Trophoblast cell (in vitro differentiated cells and primary cell): ENCODE measurements around the gene SLC30A10.

Experiments used
- DNase-seq, 2 donors: peaks; one replicate each; pipeline ENCODE4 v3.0.0-alpha.2; 2016
- H2AFZ ChIP-seq: 2 replicates; pipeline ENCODE4 v1.6.1; 2013; ENCODE audit warnings: low read length, moderate library complexity, mild to moderate bottlenecking; ENCODE audit not compliant: insufficient read depth, poor library complexity
- H2AK5ac ChIP-seq: 2 replicates; pipeline ENCODE4 v1.6.1; 2013; ENCODE audit warnings: mild to moderate bottlenecking, low read length
- H2BK120ac ChIP-seq: 2 replicates; pipeline ENCODE4 v1.6.1; 2013; ENCODE audit warnings: low read length, mild to moderate bottlenecking, moderate library complexity; ENCODE audit not compliant: insufficient read depth, poor library complexity
- H2BK12ac ChIP-seq: 2 replicates; pipeline ENCODE4 v1.6.1; 2013; ENCODE audit warnings: mild to moderate bottlenecking, low read length, moderate library complexity
- H2BK5ac ChIP-seq: 2 replicates; pipeline ENCODE4 v1.6.1; 2013; ENCODE audit warnings: low read length, low read depth, moderate library complexity, mild to moderate bottlenecking; ENCODE audit not compliant: poor library complexity
- H3K14ac ChIP-seq: 2 replicates; pipeline ENCODE4 v1.6.1; 2013; ENCODE audit warnings: mild to moderate bottlenecking, low read length
- H3K18ac ChIP-seq: 2 replicates; pipeline ENCODE4 v1.6.1; 2013; ENCODE audit warnings: mild to moderate bottlenecking, low read length
- H3K23ac ChIP-seq: 2 replicates; pipeline ENCODE4 v1.6.1; 2013; ENCODE audit warnings: low read length
- H3K27ac ChIP-seq: 2 replicates; pipeline ENCODE4 v1.5.1; 2013; ENCODE audit warnings: low read depth, mild to moderate bottlenecking, inconsistent platforms, low read length, moderate library complexity
- H3K27me3 ChIP-seq: 2 replicates; pipeline ENCODE4 v1.6.1; 2013; ENCODE audit warnings: inconsistent platforms, mild to moderate bottlenecking, low read length, moderate library complexity; ENCODE audit not compliant: insufficient read depth
- H3K36me3 ChIP-seq, 2 experiments: 1 replicate in 1 of 2; 2 replicates in 1 of 2; pipeline ENCODE4 v1.6.1; 2013; ENCODE audit warnings: low read length in 2 of 2, mild to moderate bottlenecking in 2 of 2, moderate library complexity in 1 of 2; ENCODE audit not compliant: insufficient read depth in 2 of 2, control insufficient read depth in 1 of 2
- H3K4ac ChIP-seq: 2 replicates; pipeline ENCODE4 v1.6.1; 2013; ENCODE audit warnings: low read depth, mild to moderate bottlenecking, low read length, moderate library complexity
- H3K4me1 ChIP-seq, 2 experiments: 1 replicate in 1 of 2; 2 replicates in 1 of 2; pipeline ENCODE4 v1.6.1; 2013; ENCODE audit warnings: low read length in 2 of 2, mild to moderate bottlenecking in 2 of 2, moderate library complexity in 1 of 2; ENCODE audit not compliant: insufficient read depth in 2 of 2, control insufficient read depth in 1 of 2
- H3K4me2 ChIP-seq: 2 replicates; pipeline ENCODE4 v1.6.1; 2013; ENCODE audit warnings: inconsistent platforms, mild to moderate bottlenecking, low read length, moderate library complexity
- H3K4me3 ChIP-seq: 2 replicates; pipeline ENCODE4 v1.5.1; 2013; ENCODE audit warnings: mild to moderate bottlenecking, low read depth, low read length, inconsistent platforms
- H3K79me1 ChIP-seq: one replicate; pipeline ENCODE4 v1.6.1; 2013; ENCODE audit warnings: low read length
- H3K79me2 ChIP-seq: 2 replicates; pipeline ENCODE4 v1.6.1; 2013; ENCODE audit warnings: low read length, mild to moderate bottlenecking; ENCODE audit not compliant: control insufficient read depth, insufficient read depth, poor library complexity
- H3K9ac ChIP-seq: 2 replicates; pipeline ENCODE4 v1.6.1; 2013; ENCODE audit warnings: mild to moderate bottlenecking, low read length
- H3K9me3 ChIP-seq: 2 replicates; pipeline ENCODE4 v1.6.1; 2013; ENCODE audit warnings: low read depth, mild to moderate bottlenecking, control low read depth, inconsistent platforms, low read length; ENCODE audit not compliant: insufficient read depth
- H4K12ac ChIP-seq: 2 replicates; pipeline ENCODE4 v1.6.1; 2013; ENCODE audit warnings: low read depth, mild to moderate bottlenecking, low read length, moderate library complexity
- H4K8ac ChIP-seq: 2 replicates; pipeline ENCODE4 v1.6.1; 2013; ENCODE audit warnings: low read depth, mild to moderate bottlenecking, low read length, moderate library complexity
- H4K91ac ChIP-seq: one replicate; pipeline ENCODE4 v1.6.1; 2013; ENCODE audit warnings: low read depth, mild to moderate bottlenecking, low read length, moderate library complexity
- WGBS: extraction: QIAGEN DNeasy Blood & Tissue Kit; methylation state at CpG from one replicate; pipeline ENCODE4 v1.1.7; 2013; ENCODE audit warnings: missing lambda C conversion rate; ENCODE audit not compliant: insufficient read length, insufficient coverage; ENCODE audit errors: extremely low coverage; 5-methylcytosine and 5-hydroxymethylcytosine counted together

The SLC30A10 gene

GRCh38 chr1:219965285-219966070 is 37.1 kb upstream of the SLC30A10 start:
- no peak overlapping the region for H3K4ac ChIP-seq
- H3K23ac ChIP-seq = no peak overlapping the region
- no peak overlapping the region for H3K9ac ChIP-seq
- H4K12ac ChIP-seq = no peak overlapping the region
- no peak overlapping the region for H2BK12ac ChIP-seq
- H3K14ac ChIP-seq = no peak overlapping the region
- no peaks in the 10 kb centered on the region for H3K79me2 ChIP-seq
- H2BK120ac ChIP-seq = no peak overlapping the region
- no peak for DNase-seq
- no peak overlapping the region for H4K91ac ChIP-seq
- H3K4me2 ChIP-seq = no peak overlapping the region
- no peaks in the 10 kb centered on the region for H3K9me3 ChIP-seq
- no peak overlapping the region for H2AK5ac ChIP-seq
- no peaks in the 10 kb centered on the region for H3K79me1 ChIP-seq
- no CpG with 5 or more reads among the region's 6 CpGs for WGBS
- no peaks in the 10 kb centered on the region for H3K4me1 ChIP-seq
- no peak overlapping the region for H4K8ac ChIP-seq
- H3K27me3 ChIP-seq = no peaks in the 10 kb centered on the region
- H3K4me3 ChIP-seq = no peak overlapping the region
- no peak overlapping the region for H2AFZ ChIP-seq
- H3K27ac ChIP-seq = no peak overlapping the region
- no peak overlapping the region for H3K18ac ChIP-seq
- no peak overlapping the region for H2BK5ac ChIP-seq
- peaks cover 3% of the 10 kb centered on the region in 2 experiments for H3K36me3 ChIP-seq

DNA sequence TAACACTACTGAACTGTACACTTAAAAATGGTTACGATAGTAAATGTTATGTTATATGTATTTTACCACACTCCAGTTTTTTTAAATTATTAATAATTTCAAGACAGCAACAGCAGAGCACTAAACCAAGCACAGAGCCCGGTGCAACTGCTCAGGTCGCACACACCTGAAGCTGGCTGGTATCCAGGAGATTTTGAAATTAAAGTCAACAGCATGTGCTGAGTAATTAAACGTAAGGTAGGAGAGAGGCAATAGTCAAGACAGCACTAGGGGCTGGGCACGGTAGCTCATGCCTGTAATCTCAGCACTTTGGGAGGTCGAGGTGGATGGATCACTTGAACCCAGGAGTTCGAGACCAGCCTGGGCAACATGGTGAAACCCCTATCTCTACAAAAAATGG is 35.1 kb upstream of the SLC30A10 start:
- no peak overlapping the region for H2BK5ac ChIP-seq
- H2AK5ac ChIP-seq = no peak overlapping the region
- H3K79me2 ChIP-seq = no peaks in the 10 kb centered on the region
- no peak overlapping the region for H2AFZ ChIP-seq
- no peaks in the 10 kb centered on the region for H3K27me3 ChIP-seq
- no peak overlapping the region for H4K12ac ChIP-seq
- no peak overlapping the region for H2BK12ac ChIP-seq
- no peaks in the 10 kb centered on the region for H3K4me1 ChIP-seq
- H3K79me1 ChIP-seq = no peaks in the 10 kb centered on the region
- H3K9ac ChIP-seq = no peak overlapping the region
- no peak for DNase-seq
- no peak overlapping the region for H3K27ac ChIP-seq
- H4K8ac ChIP-seq = no peak overlapping the region
- H2BK120ac ChIP-seq = no peak overlapping the region
- no peaks in the 10 kb centered on the region for H3K9me3 ChIP-seq
- no peak overlapping the region for H3K4me2 ChIP-seq
- no peak overlapping the region for H3K14ac ChIP-seq
- no peaks in the 10 kb centered on the region for H3K36me3 ChIP-seq
- WGBS = no CpG with 5 or more reads among the region's 7 CpGs
- no peak overlapping the region for H3K4ac ChIP-seq
- no peak overlapping the region for H3K4me3 ChIP-seq
- no peak overlapping the region for H3K18ac ChIP-seq
- H3K23ac ChIP-seq = no peak overlapping the region
- H4K91ac ChIP-seq = no peak overlapping the region

DNA sequence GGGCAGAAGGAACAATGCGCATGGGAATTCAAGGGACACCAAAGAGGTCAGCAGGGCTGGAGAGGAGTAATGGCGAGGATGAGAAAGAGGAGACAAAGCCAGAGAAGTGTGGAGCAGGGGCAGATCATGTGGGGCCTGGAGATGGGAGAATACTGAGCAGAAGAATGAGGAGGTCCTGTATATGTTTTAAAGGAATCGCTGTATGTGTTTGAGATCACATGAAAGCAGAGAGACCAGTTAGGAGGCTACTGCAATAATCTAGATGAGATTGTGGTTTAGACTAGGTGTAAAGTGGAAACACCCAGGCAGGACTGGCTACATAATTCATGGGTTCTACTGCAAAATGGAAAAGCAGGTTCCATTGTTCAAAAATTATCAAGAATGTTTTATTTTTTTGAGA is 33.3 kb upstream of the SLC30A10 start:
- no peaks in the 10 kb centered on the region for H3K27me3 ChIP-seq
- no peaks in the 10 kb centered on the region for H3K9me3 ChIP-seq
- H2AFZ ChIP-seq = no peak overlapping the region
- H4K8ac ChIP-seq = no peak overlapping the region
- H2AK5ac ChIP-seq = no peak overlapping the region
- H3K9ac ChIP-seq = no peak overlapping the region
- H3K14ac ChIP-seq = no peak overlapping the region
- H3K36me3 ChIP-seq = no peaks in the 10 kb centered on the region
- no peak overlapping the region for H3K27ac ChIP-seq
- H4K91ac ChIP-seq = no peak overlapping the region
- no peak overlapping the region for H3K4me2 ChIP-seq
- no CpG with 5 or more reads among the region's 3 CpGs for WGBS
- H2BK12ac ChIP-seq = no peak overlapping the region
- H3K23ac ChIP-seq = no peak overlapping the region
- no peaks in the 10 kb centered on the region for H3K79me1 ChIP-seq
- no peak overlapping the region for H2BK5ac ChIP-seq
- H4K12ac ChIP-seq = no peak overlapping the region
- H2BK120ac ChIP-seq = no peak overlapping the region
- H3K4me3 ChIP-seq = no peak overlapping the region
- no peaks in the 10 kb centered on the region for H3K4me1 ChIP-seq
- no peaks in the 10 kb centered on the region for H3K79me2 ChIP-seq
- no peak overlapping the region for H3K18ac ChIP-seq
- DNase-seq = no peak
- H3K4ac ChIP-seq = no peak overlapping the region

DNA sequence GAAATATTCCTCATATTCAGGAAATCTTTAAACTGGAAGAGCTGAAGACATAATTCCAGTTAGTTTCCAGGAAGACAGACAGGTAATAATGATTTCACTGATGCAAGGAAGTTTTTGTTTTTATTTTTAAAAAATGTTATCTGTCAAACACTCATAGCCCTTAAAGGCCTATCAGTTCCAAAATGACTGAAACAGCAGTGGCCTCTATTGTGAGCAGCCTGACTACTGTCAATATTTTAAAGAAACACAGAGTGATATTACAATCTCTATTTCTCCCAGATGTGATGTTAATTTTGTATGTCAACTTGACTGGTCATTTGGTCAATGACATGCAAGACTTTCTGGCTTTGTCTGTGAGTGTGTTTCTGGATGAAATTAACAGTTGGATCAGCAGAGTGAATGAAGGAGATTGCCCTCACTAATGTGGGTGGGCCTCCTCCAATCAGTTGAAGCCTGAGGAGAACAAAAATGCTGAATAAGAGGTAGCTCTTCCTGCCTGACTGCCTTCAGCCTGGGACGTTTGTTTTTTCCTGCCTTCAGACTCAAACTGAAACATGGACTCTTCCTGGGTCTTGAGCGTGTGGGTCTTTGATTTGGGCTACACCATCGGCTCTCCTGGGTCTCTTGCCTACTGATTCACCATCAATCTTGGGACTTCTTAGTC is 31.3 kb upstream of the SLC30A10 start:
- WGBS = no CpG with 5 or more reads among the region's 3 CpGs
- no peak overlapping the region for H2BK12ac ChIP-seq
- H2BK5ac ChIP-seq = no peak overlapping the region

More for the DNA sequence above, 31.3 kb upstream of the SLC30A10 start:
- no peak overlapping the region for H3K27ac ChIP-seq
- H3K9ac ChIP-seq = no peak overlapping the region
- no peak for DNase-seq
- no peak overlapping the region for H3K18ac ChIP-seq
- no peak overlapping the region for H3K4ac ChIP-seq
- H2AK5ac ChIP-seq = no peak overlapping the region
- H2AFZ ChIP-seq = no peak overlapping the region
- H3K27me3 ChIP-seq = no peaks in the 10 kb centered on the region
- no peak overlapping the region for H2BK120ac ChIP-seq
- H3K4me2 ChIP-seq = no peak overlapping the region
- H3K79me1 ChIP-seq = no peaks in the 10 kb centered on the region
- H4K12ac ChIP-seq = no peak overlapping the region
- no peak overlapping the region for H4K8ac ChIP-seq
- H3K79me2 ChIP-seq = no peaks in the 10 kb centered on the region
- no peak overlapping the region for H3K4me3 ChIP-seq
- H3K9me3 ChIP-seq = no peaks in the 10 kb centered on the region
- no peaks in the 10 kb centered on the region for H3K36me3 ChIP-seq
- no peak overlapping the region for H4K91ac ChIP-seq
- no peak overlapping the region for H3K23ac ChIP-seq
- no peak overlapping the region for H3K14ac ChIP-seq
- H3K4me1 ChIP-seq = no peaks in the 10 kb centered on the region
